Fibroblast of lung (primary cell): ENCODE results near the gene RASGRF2.

Source experiments
- EZH2 ChIP-seq: IDR thresholded peaks from 2 replicates; pipeline ENCODE4 v1.5.1; 2012; ENCODE audit warnings: low read length, control low read depth, mild to moderate bottlenecking; ENCODE audit errors: missing control alignments
- TF ChIP-seq, protein P1 (sequence below), 2 donors: IDR thresholded peaks in 1 of 2; conservative IDR thresholded peaks in 1 of 2; 1 replicate in 1 of 2; 2 replicates in 1 of 2; pipeline ENCODE4 v1.5.1; 2011 to 2012; ENCODE audit warnings: low read length in 2 of 2, control low read depth in 1 of 2, inconsistent platforms in 1 of 2, low read depth in 1 of 2, mild to moderate bottlenecking in 1 of 2

DNA sequence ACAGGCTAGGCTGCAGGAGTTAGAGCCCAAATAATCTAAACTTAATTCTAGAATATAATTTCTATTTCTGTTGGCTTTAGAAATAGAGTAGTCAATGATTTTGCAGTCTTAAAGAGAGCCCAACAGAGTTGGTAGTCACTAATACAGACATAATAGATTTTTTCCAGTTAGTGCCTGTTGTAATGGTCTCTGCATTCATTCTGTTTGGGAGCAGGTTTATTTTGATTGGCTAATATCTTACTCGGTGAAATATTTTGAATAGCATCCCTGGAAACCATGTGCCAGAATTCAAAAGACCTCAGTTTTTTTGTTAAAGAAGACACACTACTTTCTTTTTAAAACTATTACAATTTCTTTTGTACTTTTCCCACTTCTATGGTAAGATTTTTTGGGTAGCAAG is 107.2 kb downstream of the RASGRF2 start:
- TF ChIP-seq, protein P1, sequence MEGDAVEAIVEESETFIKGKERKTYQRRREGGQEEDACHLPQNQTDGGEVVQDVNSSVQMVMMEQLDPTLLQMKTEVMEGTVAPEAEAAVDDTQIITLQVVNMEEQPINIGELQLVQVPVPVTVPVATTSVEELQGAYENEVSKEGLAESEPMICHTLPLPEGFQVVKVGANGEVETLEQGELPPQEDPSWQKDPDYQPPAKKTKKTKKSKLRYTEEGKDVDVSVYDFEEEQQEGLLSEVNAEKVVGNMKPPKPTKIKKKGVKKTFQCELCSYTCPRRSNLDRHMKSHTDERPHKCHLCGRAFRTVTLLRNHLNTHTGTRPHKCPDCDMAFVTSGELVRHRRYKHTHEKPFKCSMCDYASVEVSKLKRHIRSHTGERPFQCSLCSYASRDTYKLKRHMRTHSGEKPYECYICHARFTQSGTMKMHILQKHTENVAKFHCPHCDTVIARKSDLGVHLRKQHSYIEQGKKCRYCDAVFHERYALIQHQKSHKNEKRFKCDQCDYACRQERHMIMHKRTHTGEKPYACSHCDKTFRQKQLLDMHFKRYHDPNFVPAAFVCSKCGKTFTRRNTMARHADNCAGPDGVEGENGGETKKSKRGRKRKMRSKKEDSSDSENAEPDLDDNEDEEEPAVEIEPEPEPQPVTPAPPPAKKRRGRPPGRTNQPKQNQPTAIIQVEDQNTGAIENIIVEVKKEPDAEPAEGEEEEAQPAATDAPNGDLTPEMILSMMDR (conservative IDR thresholded peaks at IDR 0.05 in 1 of 2, IDR thresholded peaks at IDR 0.05 in 1 of 2; ENCODE audit: low read depth in 1 of 2, low read length in 2 of 2), result no peak
- no peak for TF ChIP-seq EZH2
